Inflammatory macrophage (primary cell): Measurements from ENCODE around the gene ZNF782.
A peak's percentile ranks its signal among the peaks of the same experiment; 100 is the strongest.
"Not testable (repeated sequence)": the region's sequence is repeated elsewhere in the genome, so short reads cannot be mapped to it uniquely, and the experiment has no call there.

Experiments used
- DNase-seq, 2 donors: peaks; one replicate each; pipeline ENCODE4 v3.0.0-alpha.2; 2020 to 2022
- total RNA-seq, 18 experiments: gene quantifications; one replicate each; lab custom pipeline; 2026; ENCODE audit warnings: mixed read lengths in 6 of 18, inconsistent platforms in 2 of 18; lab: John Stamatoyannopoulos, UW

ZNF782 gene
- total RNA-seq: 2.1 to 9.1 (median 4.9) reads per million in 18 experiments

GRCh38 chr9:96853781-96854650 is at the start of gene ZNF782:
ZNF782 (minus strand) TSS chr9:96854514; CDS start chr9:96851961, 2,553 bp downstream.
- DNase-seq: peak; percentile 90 to 93

- not testable (repeated sequence) for DNase-seq
These were observed 45.7 kb upstream of the ZNF782 start for GRCh38 chr9:96900010-96900409.

DNA sequence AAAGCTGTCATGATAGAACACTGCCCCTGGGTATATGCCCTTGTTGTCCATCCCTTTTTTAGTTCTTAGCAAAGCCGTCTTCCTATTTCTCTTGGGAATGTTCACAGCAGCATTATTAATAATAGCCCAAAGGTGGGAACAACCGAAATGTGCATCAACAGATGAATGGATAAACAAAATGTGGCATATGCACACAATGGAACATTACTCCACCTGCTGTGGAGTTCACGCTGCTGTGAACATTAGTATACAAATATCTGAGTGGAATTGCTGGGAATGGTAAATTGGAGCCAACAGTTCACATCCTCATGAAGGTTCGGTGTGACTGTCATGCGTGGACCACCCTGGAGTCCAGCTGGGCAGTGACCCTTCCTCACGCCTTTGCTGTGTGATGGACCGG is 37.8 kb upstream of the ZNF782 start:
- DNase-seq: no peak

- DNase-seq: no peak
These were observed 34.3 kb upstream of the ZNF782 start for GRCh38 chr9:96888591-96888990.

- no peak for DNase-seq
These were observed 31.1 kb upstream of the ZNF782 start for GRCh38 chr9:96885424-96885823.

DNA sequence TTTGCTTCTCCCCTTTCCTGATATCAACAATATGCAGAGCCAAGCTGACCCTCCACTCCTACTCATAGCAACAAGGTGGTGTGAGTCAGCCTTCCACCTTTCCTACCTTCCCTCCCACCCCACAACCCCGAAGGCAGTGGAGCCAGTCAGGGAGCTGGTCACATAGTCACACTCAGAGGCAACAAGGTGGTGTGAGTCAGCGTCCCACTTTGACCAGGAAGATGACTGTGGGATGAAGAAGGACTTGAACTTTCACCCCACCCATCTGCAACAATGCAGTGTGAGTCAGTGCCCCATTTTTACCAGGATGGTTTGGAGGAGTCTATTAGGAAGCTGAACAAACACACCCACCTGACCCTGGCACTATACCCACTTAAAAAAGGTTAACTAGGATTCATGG is 30.1 kb upstream of the ZNF782 start:
- peak; percentile 44 to 63 for DNase-seq

DNA sequence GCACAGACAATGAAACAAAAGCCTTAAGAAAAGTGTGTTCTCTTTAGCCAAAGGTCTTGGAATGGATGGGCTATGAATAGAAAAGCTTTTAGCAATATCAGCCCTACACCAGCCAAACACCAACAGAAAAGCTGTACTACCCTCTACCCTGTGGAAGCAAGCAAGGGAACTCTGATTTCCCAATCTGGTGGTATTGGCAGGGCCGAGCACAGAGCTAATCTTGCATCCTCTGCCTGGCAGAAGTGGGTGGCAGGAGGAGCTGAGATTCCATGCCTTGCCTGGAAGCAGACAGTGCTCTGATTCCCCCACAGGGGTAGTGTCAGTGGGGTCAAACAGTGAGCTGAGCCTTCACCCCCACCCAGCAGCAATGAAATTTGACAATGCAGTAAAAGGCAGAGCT is 29.6 kb upstream of the ZNF782 start:
- DNase-seq: peak; percentile 47 to 53

- no peak for DNase-seq
These were observed 23.0 kb upstream of the ZNF782 start for GRCh38 chr9:96877269-96877668.

GRCh38 chr9:96875461-96876142 is 21.3 kb upstream of the ZNF782 start:
- peak; percentile 26 to 28 for DNase-seq

DNA sequence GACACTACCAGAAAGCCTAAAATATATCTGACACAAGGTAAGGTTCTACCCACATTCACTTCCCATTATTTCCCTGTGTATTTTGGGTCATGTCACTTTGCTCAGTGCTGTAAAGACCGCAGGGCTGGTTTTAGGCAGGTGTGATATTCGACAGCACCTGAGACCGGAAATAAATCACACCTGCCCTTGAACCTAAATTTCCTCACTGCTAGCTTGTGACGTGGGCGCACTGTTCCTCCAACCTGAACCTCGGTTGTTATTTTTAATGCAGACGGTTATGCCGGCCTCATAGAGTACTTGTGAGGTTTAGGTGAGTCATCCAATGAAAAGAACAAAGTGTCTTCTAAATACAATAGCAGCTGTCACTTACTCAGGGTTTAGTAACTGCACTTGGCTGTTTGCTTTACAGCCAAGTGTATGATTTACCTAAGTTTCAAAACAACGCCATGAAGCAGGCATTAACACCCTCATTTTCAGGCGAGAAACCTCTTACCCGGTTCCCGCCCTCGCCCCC is 20.7 kb upstream of the ZNF782 start:
- DNase-seq: no peak

GRCh38 chr9:96874201-96874785 is 20.0 kb upstream of the ZNF782 start:
- no peak for DNase-seq

- no peak for DNase-seq
These were observed 16.9 kb upstream of the ZNF782 start for GRCh38 chr9:96871176-96871575.

DNA sequence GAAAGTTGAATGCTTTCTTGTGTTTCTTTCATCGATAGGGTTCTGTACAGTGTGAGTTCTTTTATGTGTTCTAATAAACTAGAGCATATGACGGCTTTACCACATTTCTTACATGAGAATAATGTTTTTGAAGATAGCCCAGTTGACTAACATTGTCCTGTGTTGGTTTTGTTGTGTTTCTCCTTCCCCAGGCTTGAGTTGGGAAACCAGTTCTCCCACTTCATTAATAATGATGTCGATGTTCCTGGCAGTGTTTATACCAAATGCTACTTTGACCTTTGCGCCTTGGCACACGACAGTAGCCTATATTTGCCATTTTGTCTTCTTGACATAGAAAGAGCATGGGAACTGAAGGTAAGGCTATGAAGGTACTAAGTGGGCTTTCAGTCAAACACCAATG is 14.4 kb upstream of the ZNF782 start:
- DNase-seq: no peak

GRCh38 chr9:96867079-96867804 is 12.9 kb upstream of the ZNF782 start:
- DNase-seq: no peak

- DNase-seq: not testable (repeated sequence)
These were observed 10.9 kb upstream of the ZNF782 start for GRCh38 chr9:96865240-96865639.

DNA sequence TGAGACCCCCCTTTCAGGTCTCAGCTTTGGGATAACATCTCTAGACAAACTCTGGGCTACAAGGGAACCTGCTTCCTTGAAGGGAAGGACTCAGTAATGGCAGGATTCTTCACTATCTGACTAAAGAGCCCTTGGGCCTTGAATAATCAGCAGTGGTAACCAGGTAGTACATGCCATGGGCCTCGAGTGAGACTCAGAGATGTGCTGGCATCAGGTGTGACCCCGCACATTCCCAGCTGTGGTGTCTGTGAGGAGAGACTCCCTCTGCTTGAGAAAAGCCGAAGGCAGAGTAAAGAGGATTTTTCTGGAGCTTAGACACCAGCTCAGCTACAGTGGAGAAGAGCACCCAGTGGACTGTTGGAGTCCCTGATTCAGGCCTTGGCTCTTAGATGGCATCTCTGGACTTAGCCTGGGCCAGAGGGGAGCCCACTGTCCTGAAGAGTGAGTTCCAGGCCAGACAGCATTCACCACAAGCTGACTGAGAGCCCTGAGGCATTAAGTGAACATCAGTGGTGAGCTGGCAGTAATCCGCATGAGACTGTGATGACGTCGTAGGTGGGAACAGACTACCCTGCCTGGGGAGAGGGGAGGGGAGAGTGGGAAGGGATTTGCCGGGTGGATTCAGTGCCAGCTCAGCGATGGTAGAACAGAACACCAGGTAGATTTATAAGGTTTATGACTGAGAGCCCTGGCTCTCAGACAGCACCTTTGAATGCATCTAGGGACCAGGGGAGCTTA is 5.3 kb upstream of the ZNF782 start:
- no peak for DNase-seq

- DNase-seq: no peak
These were observed 4.4 kb upstream of the ZNF782 start for GRCh38 chr9:96858670-96859069.

DNA sequence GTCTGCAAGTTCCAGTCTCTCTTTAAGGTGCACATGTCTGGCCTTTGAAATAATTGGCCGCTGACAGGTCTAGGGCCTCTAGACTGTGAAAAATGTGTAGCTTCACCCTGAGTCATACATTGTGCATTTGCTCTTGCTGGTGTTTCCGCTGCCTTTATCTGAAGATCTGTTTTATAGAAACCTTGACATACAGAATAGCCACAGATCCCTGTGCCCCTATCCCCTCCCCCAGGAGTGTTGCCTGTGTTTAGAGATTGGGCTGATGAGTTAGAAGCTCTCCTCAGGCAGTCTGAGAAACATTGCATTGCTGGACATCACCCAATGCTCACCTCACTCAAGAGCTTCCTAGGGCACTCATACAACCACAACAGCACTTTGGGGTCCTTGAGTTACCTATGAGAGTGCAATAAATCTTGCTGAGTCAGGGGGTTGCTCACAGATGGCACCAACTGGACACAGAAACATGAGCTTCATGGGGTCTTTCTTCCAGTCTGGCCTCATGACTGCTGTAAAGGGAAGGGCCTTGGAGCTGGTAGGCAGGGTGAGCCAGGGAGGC is 3.8 kb upstream of the ZNF782 start:
- no peak for DNase-seq

DNA sequence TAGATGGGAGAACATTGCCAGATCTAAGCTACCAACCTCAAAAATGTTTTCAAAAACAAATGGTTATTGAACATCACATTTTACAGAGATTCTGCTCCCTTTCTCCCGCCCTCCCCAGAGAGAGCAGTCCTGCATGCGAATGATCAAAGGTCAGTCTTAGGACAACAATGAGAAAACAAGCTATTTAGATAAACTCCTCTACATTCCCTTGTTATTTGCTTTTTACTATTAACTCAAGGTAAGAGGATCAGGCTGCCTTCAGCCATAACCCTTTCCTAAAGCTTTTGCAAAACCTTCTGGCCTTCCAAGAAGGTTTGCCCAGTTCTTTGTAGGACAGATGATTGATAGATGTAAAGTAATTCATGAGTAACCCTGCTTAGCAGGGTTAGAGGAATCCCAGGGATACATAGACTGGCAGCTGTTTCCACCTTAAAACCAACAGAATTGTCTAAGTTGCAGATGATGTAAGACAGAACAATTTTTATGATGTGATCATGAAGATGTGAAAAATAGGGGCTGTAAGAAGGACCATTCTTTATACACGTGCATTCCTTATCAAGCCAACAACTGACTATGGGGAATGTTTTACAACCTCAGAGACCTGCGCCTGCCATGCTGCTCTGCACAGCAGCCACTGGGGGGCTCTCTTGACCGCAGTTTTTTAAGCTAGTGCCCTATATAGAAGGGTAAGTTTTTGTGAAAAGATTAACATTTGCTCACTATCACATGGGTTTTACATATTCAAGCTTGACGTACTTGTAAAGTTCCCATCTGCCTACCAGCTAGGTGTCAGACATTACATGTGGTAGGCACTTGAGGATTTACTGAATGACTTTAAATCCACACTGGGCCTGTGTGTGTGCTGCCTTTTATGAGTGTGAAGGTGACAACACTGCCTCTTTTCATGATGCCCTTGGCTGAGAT is 2.3 kb upstream of the ZNF782 start:
- DNase-seq: peak; percentile 69 to 77

DNA sequence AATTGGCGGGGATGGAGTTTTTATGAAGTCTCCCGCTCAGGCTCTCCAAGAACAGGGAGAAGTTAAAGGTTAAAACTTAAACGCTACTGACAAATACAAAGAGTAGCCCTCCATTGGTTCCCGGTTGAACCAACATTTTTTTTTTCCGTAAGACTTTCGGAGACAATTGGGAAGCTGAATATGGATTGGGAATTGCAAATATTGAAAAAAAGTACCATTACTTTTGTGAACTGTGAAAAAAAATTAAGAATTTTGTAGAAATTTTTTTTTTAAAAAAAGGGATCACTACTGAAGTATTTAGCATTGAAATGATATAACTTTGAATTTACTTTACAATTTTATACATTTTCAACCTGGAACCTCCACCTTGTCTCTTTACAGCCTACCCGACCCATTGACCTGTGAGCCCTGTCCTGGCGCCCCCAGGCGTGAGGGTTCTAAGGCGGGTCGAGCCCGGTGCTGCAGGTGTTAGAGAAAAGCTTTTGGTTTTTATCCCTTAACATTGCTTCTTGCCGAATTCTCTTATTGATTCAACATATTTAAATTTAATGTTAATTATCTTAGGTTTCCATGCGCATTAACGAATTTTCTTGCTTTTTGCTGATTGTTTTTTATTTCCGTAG is 448 bp upstream of the ZNF782 start:
- DNase-seq: no peak
